ENCODE data around the gene RANBP10. TPM values are rescaled to one million over a fixed set of nuclear protein-coding genes. Genes with fewer than 3 reads are reported as not detected.

The RANBP10 gene
- total RNA-seq, 1 experiment from 2014 or later, result 17.2 TPM

- peaks cover 4% of the 10 kb centered on the region for H3K36me3 Mint-ChIP-seq (ENCODE audit: insufficient read depth, unreplicated experiment)
- DNase-seq (ENCODE audit: unreplicated experiment), result no peak
- H3K4me3 Mint-ChIP-seq (ENCODE audit: unreplicated experiment), result no peak overlapping the region
- POLR2A ChIA-PET, result interaction anchor here (1.2 kb wide), 2 partner anchors 12 to 229 kb away, joined by 3 read pairs; no protein-coding TSS in a partner anchor
- peaks cover 6% of the 10 kb centered on the region for H3K4me1 Mint-ChIP-seq (ENCODE audit: insufficient read depth, unreplicated experiment)
- CTCF ChIA-PET, result no interaction called here
- H3K27me3 Mint-ChIP-seq (ENCODE audit: insufficient read depth, unreplicated experiment), result no peaks in the 10 kb centered on the region
- intact Hi-C loops (cut with micrococcal nuclease), result no loop called here
- H3K27ac Mint-ChIP-seq (ENCODE audit: low read depth, unreplicated experiment), result peak overlapping the region; percentile 18
- no peaks in the 10 kb centered on the region for H3K9me3 Mint-ChIP-seq (ENCODE audit: unreplicated experiment)
- TF ChIP-seq, protein P1, sequence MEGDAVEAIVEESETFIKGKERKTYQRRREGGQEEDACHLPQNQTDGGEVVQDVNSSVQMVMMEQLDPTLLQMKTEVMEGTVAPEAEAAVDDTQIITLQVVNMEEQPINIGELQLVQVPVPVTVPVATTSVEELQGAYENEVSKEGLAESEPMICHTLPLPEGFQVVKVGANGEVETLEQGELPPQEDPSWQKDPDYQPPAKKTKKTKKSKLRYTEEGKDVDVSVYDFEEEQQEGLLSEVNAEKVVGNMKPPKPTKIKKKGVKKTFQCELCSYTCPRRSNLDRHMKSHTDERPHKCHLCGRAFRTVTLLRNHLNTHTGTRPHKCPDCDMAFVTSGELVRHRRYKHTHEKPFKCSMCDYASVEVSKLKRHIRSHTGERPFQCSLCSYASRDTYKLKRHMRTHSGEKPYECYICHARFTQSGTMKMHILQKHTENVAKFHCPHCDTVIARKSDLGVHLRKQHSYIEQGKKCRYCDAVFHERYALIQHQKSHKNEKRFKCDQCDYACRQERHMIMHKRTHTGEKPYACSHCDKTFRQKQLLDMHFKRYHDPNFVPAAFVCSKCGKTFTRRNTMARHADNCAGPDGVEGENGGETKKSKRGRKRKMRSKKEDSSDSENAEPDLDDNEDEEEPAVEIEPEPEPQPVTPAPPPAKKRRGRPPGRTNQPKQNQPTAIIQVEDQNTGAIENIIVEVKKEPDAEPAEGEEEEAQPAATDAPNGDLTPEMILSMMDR (IDR thresholded peaks at IDR 0.05; ENCODE audit: unreplicated experiment), result no peak
- BruUV-seq (replicated peaks), result no TSS peak
Measured at GRCh38 chr16:67750466-67750865, 55.9 kb downstream of the RANBP10 start.

DNA sequence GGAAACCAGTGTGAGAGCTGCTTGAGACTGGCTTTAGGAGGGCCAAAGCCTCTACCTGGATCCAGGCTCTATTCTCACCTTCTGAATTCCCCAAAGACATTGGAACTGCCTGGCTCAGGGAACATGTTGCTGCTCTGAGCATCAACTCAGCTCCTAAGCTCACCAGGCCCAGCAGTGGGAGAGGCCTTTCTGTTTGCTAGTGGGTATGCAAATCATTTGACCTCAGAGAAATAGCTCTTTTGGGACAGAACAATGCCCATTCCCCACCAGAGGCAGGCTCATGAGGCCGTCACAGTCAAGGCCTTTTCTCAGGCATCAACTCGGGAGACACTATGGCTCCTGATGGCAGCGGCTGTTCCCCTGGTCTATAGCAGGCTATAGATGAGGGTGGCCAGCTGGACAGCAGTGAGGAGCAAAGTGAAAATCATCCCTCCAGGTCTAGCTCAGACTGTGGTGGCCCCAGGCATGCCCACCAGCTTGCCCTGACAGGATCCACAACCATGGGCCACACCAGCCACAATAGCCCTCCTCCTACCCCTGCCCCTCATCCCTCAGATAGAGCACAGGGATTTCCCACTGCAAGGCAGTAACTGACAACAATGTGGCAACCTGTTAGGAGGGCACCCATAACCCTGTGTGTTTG, 56.8 kb downstream of the RANBP10 start:
- H3K36me3 Mint-ChIP-seq (ENCODE audit: insufficient read depth, unreplicated experiment), result peaks cover 4% of the 10 kb centered on the region
- TF ChIP-seq, protein P1 (IDR thresholded peaks at IDR 0.05; ENCODE audit: unreplicated experiment), result no peak
- H3K9me3 Mint-ChIP-seq (ENCODE audit: unreplicated experiment), result no peaks in the 10 kb centered on the region
- CTCF ChIA-PET, result interaction anchor here (0.6 kb wide), 1 partner anchor 9 kb away, joined by 3 read pairs; no protein-coding TSS in a partner anchor
- no peak overlapping the region for H3K4me3 Mint-ChIP-seq (ENCODE audit: unreplicated experiment)
- H3K27ac Mint-ChIP-seq (ENCODE audit: low read depth, unreplicated experiment), result no peak overlapping the region
- POLR2A ChIA-PET, result interaction anchor here (1.1 kb wide), 1 partner anchor 30 kb away, joined by 4 read pairs; the partner anchor contains the start of gene GFOD2
- DNase-seq (ENCODE audit: unreplicated experiment), result no peak
- peaks cover 6% of the 10 kb centered on the region for H3K4me1 Mint-ChIP-seq (ENCODE audit: insufficient read depth, unreplicated experiment)
- no peaks in the 10 kb centered on the region for H3K27me3 Mint-ChIP-seq (ENCODE audit: insufficient read depth, unreplicated experiment)
- no TSS peak for BruUV-seq (replicated peaks)
- intact Hi-C loops (cut with micrococcal nuclease), result no loop called here

DNA sequence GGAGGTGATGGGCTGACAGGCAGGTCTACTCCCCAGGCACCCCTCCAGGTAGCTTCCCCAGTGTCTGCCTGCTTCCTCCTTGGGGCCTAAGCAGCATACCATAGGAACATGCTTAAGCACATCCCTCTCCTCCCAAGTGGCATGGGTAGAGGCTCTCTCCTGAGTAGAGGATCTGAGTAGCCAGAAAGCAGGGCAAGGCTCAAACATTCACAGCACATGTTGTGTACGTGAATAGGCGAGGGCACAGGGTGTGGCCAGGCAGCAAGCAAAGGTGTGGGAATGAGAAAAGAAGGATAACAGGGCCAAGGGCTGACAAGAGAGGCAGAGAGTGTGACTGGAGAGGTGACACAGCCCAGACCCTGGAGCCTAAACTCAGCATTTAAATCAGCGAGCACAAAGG, 57.5 kb downstream of the RANBP10 start:
- DNase-seq (ENCODE audit: unreplicated experiment), result no peak
- no TSS peak for BruUV-seq (replicated peaks)
- H3K9me3 Mint-ChIP-seq (ENCODE audit: unreplicated experiment), result no peaks in the 10 kb centered on the region
- no peaks in the 10 kb centered on the region for H3K27me3 Mint-ChIP-seq (ENCODE audit: insufficient read depth, unreplicated experiment)
- TF ChIP-seq, protein P1 (IDR thresholded peaks at IDR 0.05; ENCODE audit: unreplicated experiment), result no peak
- H3K4me3 Mint-ChIP-seq (ENCODE audit: unreplicated experiment), result no peak overlapping the region
- CTCF ChIA-PET, result no interaction called here
- H3K4me1 Mint-ChIP-seq (ENCODE audit: insufficient read depth, unreplicated experiment), result peaks cover 6% of the 10 kb centered on the region
- H3K36me3 Mint-ChIP-seq (ENCODE audit: insufficient read depth, unreplicated experiment), result peaks cover 4% of the 10 kb centered on the region
- H3K27ac Mint-ChIP-seq (ENCODE audit: low read depth, unreplicated experiment), result peak overlapping the region; percentile 39
- POLR2A ChIA-PET, result interaction anchor here (0.6 to 1.1 kb wide), 2 partner anchors 30 to 220 kb away, joined by 3 to 4 read pairs; partner anchors contain the start of genes GFOD2 and RIPOR1
- intact Hi-C loops (cut with micrococcal nuclease), result no loop called here

DNA sequence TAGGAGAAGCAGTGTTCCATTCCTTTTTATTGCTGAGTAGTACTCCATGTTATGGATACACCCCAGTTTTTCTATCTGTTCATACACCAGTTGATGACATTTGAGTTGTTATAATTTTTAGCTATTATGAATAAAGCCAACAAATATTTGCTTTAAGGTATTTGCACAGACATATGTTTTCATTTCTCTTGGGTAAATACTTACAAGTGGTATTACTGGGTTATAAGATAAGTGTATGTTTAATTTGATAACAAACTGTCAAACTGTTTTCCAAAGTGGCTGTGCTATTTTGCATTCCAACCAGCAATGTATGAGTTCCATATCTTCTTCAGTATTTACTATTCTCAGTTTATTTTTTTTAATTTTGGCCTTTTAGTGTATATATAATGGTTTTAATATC, 59.5 kb downstream of the RANBP10 start:
- Mint-ChIP-seq H3K27me3 (ENCODE audit: insufficient read depth, unreplicated experiment) (no peaks in the 10 kb centered on the region), H3K36me3 (ENCODE audit: insufficient read depth, unreplicated experiment) (peaks cover 4% of the 10 kb centered on the region), H3K4me1 (ENCODE audit: insufficient read depth, unreplicated experiment) (peaks cover 6% of the 10 kb centered on the region), H3K27ac (ENCODE audit: low read depth, unreplicated experiment) (no peak overlapping the region), H3K4me3 (ENCODE audit: unreplicated experiment) (no peak overlapping the region), H3K9me3 (ENCODE audit: unreplicated experiment) (no peaks in the 10 kb centered on the region)
- POLR2A ChIA-PET, result interaction anchor here (0.6 to 2.2 kb wide), 2 partner anchors 28 to 764 kb away, joined by 3 to 5 read pairs; partner anchors contain the start of gene GFOD2
- intact Hi-C loops (cut with micrococcal nuclease), result no loop called here
- CTCF ChIA-PET, result interaction anchor here (1.2 kb wide), 1 partner anchor 12 kb away, joined by 3 read pairs; no protein-coding TSS in a partner anchor
- DNase-seq (ENCODE audit: unreplicated experiment), result no peak
- TF ChIP-seq, protein P1 (IDR thresholded peaks at IDR 0.05; ENCODE audit: unreplicated experiment), result no peak
- BruUV-seq (replicated peaks), result no TSS peak

All from MCF 10A (cell line).